OCI-LY7 (cell line): Measurements from ENCODE around the gene ROBO1. TPM values are rescaled to one million over a fixed set of nuclear protein-coding genes. Genes with fewer than 3 reads are reported as not detected.
"Not testable (repeated sequence)": the region's sequence is repeated elsewhere in the genome, so short reads cannot be mapped to it uniquely, and the experiment has no call there.

ENCODE experiments used
- BruUV-seq: library from RNA; stranded (reverse); fragments of 400-500 nt; replicated peaks from 2 replicates; lab custom pipeline; 2021; lab: Mats Ljungman, UMichigan
- CTCF ChIA-PET: fragments of 300-600 bp; sonication (Branson Sonifier 250); formaldehyde crosslinking; loops from one replicate; lab custom pipeline; 2022; ENCODE audit warnings: antibody characterized with exemption; ENCODE audit not compliant: unreplicated experiment; lab: Charles Lee
- POLR2A ChIA-PET: fragments of 300-600 bp; sonication (Branson Sonifier 250); formaldehyde crosslinking; loops from one replicate; lab custom pipeline; 2022; ENCODE audit warnings: antibody characterized with exemption; lab: Charles Lee
- DNase-seq: peaks from one replicate; pipeline ENCODE4 v3.0.0-alpha.2; 2015; ENCODE audit warnings: low spot score
- H2AFZ ChIP-seq: fragments of 200-600 bp; sonication (generic), shearing (Covaris generic); 2 replicates; pipeline ENCODE4 v1.6.1; 2014; ENCODE audit warnings: mild to moderate bottlenecking, antibody characterized with exemption, low read length, moderate library complexity
- H3K27ac ChIP-seq: fragments of 200-600 bp; sonication (generic); 2 replicates; pipeline ENCODE4 v1.5.1; 2014; ENCODE audit warnings: mixed run types, low read depth, mild to moderate bottlenecking, moderate library complexity, low read length, inconsistent platforms; ENCODE audit not compliant: poor library complexity, severe bottlenecking
- H3K36me3 ChIP-seq: fragments of 200-600 bp; sonication (generic); 2 replicates; pipeline ENCODE4 v1.6.1; 2014; ENCODE audit warnings: mild to moderate bottlenecking, antibody characterized with exemption, low read length, moderate library complexity, mixed read lengths; ENCODE audit not compliant: insufficient read depth
- H3K4me1 ChIP-seq: fragments of 200-600 bp; sonication (generic); 2 replicates; pipeline ENCODE4 v1.5.1; 2014; ENCODE audit warnings: mild to moderate bottlenecking, low read length; ENCODE audit not compliant: insufficient read depth, poor library complexity, severe bottlenecking
- H3K4me2 ChIP-seq: fragments of 200-600 bp; sonication (generic); 2 replicates; pipeline ENCODE4 v1.6.1; 2014; ENCODE audit warnings: mild to moderate bottlenecking, low read length
- H3K4me3 ChIP-seq: fragments of 200-600 bp; sonication (generic); 2 replicates; pipeline ENCODE4 v1.5.1; 2014; ENCODE audit warnings: mild to moderate bottlenecking, low read depth, low read length; ENCODE audit not compliant: poor library complexity, severe bottlenecking
- H3K79me2 ChIP-seq: fragments of 200-600 bp; sonication (generic); 2 replicates; pipeline ENCODE4 v1.6.1; 2016; ENCODE audit warnings: low read depth, mild to moderate bottlenecking, low read length, moderate library complexity, mixed read lengths; ENCODE audit not compliant: insufficient read depth
- H3K9me2 ChIP-seq: fragments of 200-600 bp; sonication (generic); 2 replicates; pipeline ENCODE4 v1.6.1; 2016; ENCODE audit warnings: mild to moderate bottlenecking, low read length, mixed read lengths; ENCODE audit not compliant: insufficient read depth
- H3K9me3 ChIP-seq: fragments of 200-600 bp; sonication (generic); 2 replicates; pipeline ENCODE4 v1.6.1; 2014; ENCODE audit warnings: mild to moderate bottlenecking, mixed run types, low read length, mixed read lengths
- H4K20me1 ChIP-seq: fragments of 200-600 bp; sonication (generic); 2 replicates; pipeline ENCODE4 v1.6.1; 2014; ENCODE audit warnings: mild to moderate bottlenecking, antibody characterized with exemption, low read length, moderate library complexity, mixed read lengths; ENCODE audit not compliant: insufficient read depth
- CTCF ChIP-seq: fragments of 200-600 bp; sonication (generic); conservative IDR thresholded peaks from 2 replicates; pipeline ENCODE4 v1.5.1; 2014; ENCODE audit warnings: mild to moderate bottlenecking, antibody characterized with exemption, low read length, moderate library complexity, mixed read lengths
- EZH2phosphoT487 ChIP-seq: fragments of 200-600 bp; sonication (generic); IDR thresholded peaks from 2 replicates; pipeline ENCODE4 v1.6.1; 2018; ENCODE audit warnings: low read depth, borderline replicate concordance, mild to moderate bottlenecking, mixed run types, antibody characterized with exemption, low read length, moderate library complexity, mixed read lengths
- intact Hi-C: fragments of 100-400 bp; cut with micrococcal nuclease; formaldehyde crosslinking; loops from one replicate; pipeline ENCODE4 v1.10.0; 2022; ENCODE audit not compliant: unreplicated experiment
- total RNA-seq, 2 experiments: library from RNA; depleted of rRNA in 1 of 2; stranded (reverse); fragments of >200 nt in 1 of 2; shearing (Covaris generic) in 1 of 2; gene quantifications; 2 replicates each; pipeline ENCODE4 v1.2.3, GENCODE V29; 2014 to 2022

Gene ROBO1
- total RNA-seq, 2 experiments from 2014 or later, result not detected

- ChIA-PET POLR2A (no interaction called here), CTCF (no interaction called here)
- Histone ChIP-seq H3K27ac (no peak overlapping the region), H3K9me3 (no peaks in the 10 kb centered on the region), H3K36me3 (no peaks in the 10 kb centered on the region), H3K9me2 (no peaks in the 10 kb centered on the region), H4K20me1 (no peaks in the 10 kb centered on the region), H2AFZ (no peak overlapping the region), H3K4me3 (no peak overlapping the region), H3K4me1 (no peaks in the 10 kb centered on the region), H3K79me2 (no peaks in the 10 kb centered on the region), H3K4me2 (no peak overlapping the region)
- BruUV-seq, result no TSS peak
- TF ChIP-seq EZH2phosphoT487 (no peak), CTCF (no peak)
- no peak for DNase-seq
- intact Hi-C loops, result no loop called here
Observed at GRCh38 chr3:79175870-79176269, 591.9 kb downstream of the ROBO1 start.

GRCh38 chr3:79173259-79173658, 594.5 kb downstream of the ROBO1 start:
- H3K4me2 ChIP-seq, H3K36me3 ChIP-seq, H3K4me3 ChIP-seq, BruUV-seq, H2AFZ ChIP-seq, POLR2A ChIA-PET, CTCF ChIA-PET, H3K27ac ChIP-seq, H3K9me3 ChIP-seq, intact Hi-C loops, H3K4me1 ChIP-seq, H3K79me2 ChIP-seq, H3K9me2 ChIP-seq, DNase-seq, H4K20me1 ChIP-seq: not testable (repeated sequence)

- Histone ChIP-seq H4K20me1 (no peaks in the 10 kb centered on the region), H2AFZ (no peak overlapping the region), H3K27ac (no peak overlapping the region), H3K79me2 (no peaks in the 10 kb centered on the region), H3K9me2 (no peaks in the 10 kb centered on the region), H3K4me2 (no peak overlapping the region), H3K9me3 (no peaks in the 10 kb centered on the region), H3K4me3 (no peak overlapping the region), H3K4me1 (no peaks in the 10 kb centered on the region), H3K36me3 (no peaks in the 10 kb centered on the region)
- intact Hi-C loops, result no loop called here
- ChIA-PET POLR2A (no interaction called here), CTCF (no interaction called here)
- no peak for DNase-seq
- no peak for TF ChIP-seq CTCF
- no TSS peak for BruUV-seq
Observed at GRCh38 chr3:79172241-79172640, 595.6 kb downstream of the ROBO1 start.
